OCI-LY1 (cell line): ENCODE measurements around the gene PPM1E.

Experiments
- H2AFZ ChIP-seq: fragments of 200-600 bp; sonication (generic), shearing (Covaris generic); 2 replicates; pipeline ENCODE4 v1.6.0; 2014; ENCODE audit warnings: antibody characterized with exemption, mild to moderate bottlenecking, low read length
- H3F3A ChIP-seq: fragments of 200-600 bp; sonication (generic), shearing (Covaris generic); 2 replicates; pipeline ENCODE4 v1.6.0; 2014; ENCODE audit warnings: mild to moderate bottlenecking, antibody characterized with exemption, low read length, moderate library complexity; ENCODE audit not compliant: insufficient read depth
- H3K27ac ChIP-seq: fragments of 200-600 bp; sonication (generic); 2 replicates; pipeline ENCODE4 v1.5.1; 2014; ENCODE audit warnings: low read length, mixed run types, mild to moderate bottlenecking, low read depth; ENCODE audit not compliant: poor library complexity, severe bottlenecking
- H3K27me3 ChIP-seq: fragments of 200-600 bp; sonication (generic); 2 replicates; pipeline ENCODE4 v1.6.0; 2014; ENCODE audit warnings: antibody characterized with exemption, mild to moderate bottlenecking, low read length, moderate library complexity; ENCODE audit not compliant: insufficient read depth
- H3K36me3 ChIP-seq: fragments of 200-600 bp; sonication (generic); 2 replicates; pipeline ENCODE4 v1.6.1; 2014; ENCODE audit warnings: mild to moderate bottlenecking, antibody characterized with exemption, low read length, moderate library complexity, mixed read lengths; ENCODE audit not compliant: insufficient read depth
- H3K4me1 ChIP-seq: fragments of 200-600 bp; sonication (generic); 2 replicates; pipeline ENCODE4 v1.5.1; 2014; ENCODE audit warnings: mild to moderate bottlenecking, low read length, moderate library complexity; ENCODE audit not compliant: insufficient read depth, severe bottlenecking
- H3K4me2 ChIP-seq: fragments of 200-600 bp; sonication (generic), shearing (Covaris generic); 2 replicates; pipeline ENCODE4 v1.6.1; 2014; ENCODE audit warnings: low read length
- H3K4me3 ChIP-seq: fragments of 200-600 bp; sonication (generic); 2 replicates; pipeline ENCODE4 v1.5.1; 2014; ENCODE audit warnings: low read length, low read depth, mild to moderate bottlenecking, mixed read lengths; ENCODE audit not compliant: poor library complexity, severe bottlenecking
- H3K79me2 ChIP-seq: fragments of 200-600 bp; shearing (Covaris generic); 2 replicates; pipeline ENCODE4 v1.6.1; 2016; ENCODE audit warnings: mixed run types, low read length, mixed read lengths; ENCODE audit not compliant: insufficient read depth
- H3K9ac ChIP-seq: fragments of 200-600 bp; sonication (generic), shearing (Covaris generic); 2 replicates; pipeline ENCODE4 v1.6.1; 2014; ENCODE audit warnings: mild to moderate bottlenecking, low read length, mixed read lengths
- H3K9me2 ChIP-seq: fragments of 200-600 bp; sonication (generic), shearing (Covaris generic); 2 replicates; pipeline ENCODE4 v1.6.1; 2014; ENCODE audit warnings: low read depth, mild to moderate bottlenecking, low read length, mixed read lengths
- H3K9me3 ChIP-seq: fragments of 200-600 bp; shearing (Covaris generic); 2 replicates; pipeline ENCODE4 v1.6.1; 2014; ENCODE audit warnings: low read length, mixed read lengths
- H4K20me1 ChIP-seq: fragments of 200-600 bp; sonication (generic), shearing (Covaris generic); 2 replicates; pipeline ENCODE4 v1.6.0; 2016; ENCODE audit warnings: mild to moderate bottlenecking, low read length; ENCODE audit not compliant: insufficient read depth
- EZH2 ChIP-seq: fragments of 200-600 bp; sonication (generic), shearing (Covaris generic); IDR thresholded peaks from 2 replicates; pipeline ENCODE4 v1.8.0; 2017; ENCODE audit warnings: borderline replicate concordance, mixed run types, mild to moderate bottlenecking, antibody characterized with exemption, low read length, moderate library complexity, mixed read lengths
- TF ChIP-seq, protein P1 (sequence below): fragments of 200-600 bp; sonication (generic), shearing (Covaris generic); IDR thresholded peaks from 2 replicates; pipeline ENCODE4 v1.5.1; 2017; ENCODE audit warnings: mild to moderate bottlenecking, antibody characterized with exemption, low read length, moderate library complexity, mixed read lengths

Gene PPM1E

DNA sequence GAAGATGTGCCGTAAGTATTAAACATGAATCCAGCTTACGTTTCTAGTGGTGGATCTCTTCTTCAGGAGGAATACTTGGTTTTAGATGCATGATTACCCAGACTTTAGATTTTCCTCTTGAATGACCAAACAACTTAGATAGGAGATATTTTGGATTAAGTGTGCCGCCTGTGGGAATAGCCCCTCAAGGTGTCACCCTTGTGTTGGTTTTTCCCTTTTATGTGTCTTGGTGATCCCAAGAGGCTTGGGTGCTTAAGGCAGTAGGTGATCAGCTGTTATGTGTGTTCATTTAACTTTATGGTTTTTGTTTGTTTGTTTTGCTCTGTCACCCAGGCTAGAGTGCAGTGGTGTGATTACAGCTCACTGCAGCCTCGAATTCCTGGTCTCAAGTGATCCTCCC, 115.1 kb downstream of the PPM1E start:
- no peaks in the 10 kb centered on the region for H3K9me3 ChIP-seq
- H2AFZ ChIP-seq: no peak overlapping the region
- H3K27me3 ChIP-seq: no peaks in the 10 kb centered on the region
- H3K79me2 ChIP-seq: no peaks in the 10 kb centered on the region
- no peak for TF ChIP-seq EZH2
- TF ChIP-seq, protein P1, sequence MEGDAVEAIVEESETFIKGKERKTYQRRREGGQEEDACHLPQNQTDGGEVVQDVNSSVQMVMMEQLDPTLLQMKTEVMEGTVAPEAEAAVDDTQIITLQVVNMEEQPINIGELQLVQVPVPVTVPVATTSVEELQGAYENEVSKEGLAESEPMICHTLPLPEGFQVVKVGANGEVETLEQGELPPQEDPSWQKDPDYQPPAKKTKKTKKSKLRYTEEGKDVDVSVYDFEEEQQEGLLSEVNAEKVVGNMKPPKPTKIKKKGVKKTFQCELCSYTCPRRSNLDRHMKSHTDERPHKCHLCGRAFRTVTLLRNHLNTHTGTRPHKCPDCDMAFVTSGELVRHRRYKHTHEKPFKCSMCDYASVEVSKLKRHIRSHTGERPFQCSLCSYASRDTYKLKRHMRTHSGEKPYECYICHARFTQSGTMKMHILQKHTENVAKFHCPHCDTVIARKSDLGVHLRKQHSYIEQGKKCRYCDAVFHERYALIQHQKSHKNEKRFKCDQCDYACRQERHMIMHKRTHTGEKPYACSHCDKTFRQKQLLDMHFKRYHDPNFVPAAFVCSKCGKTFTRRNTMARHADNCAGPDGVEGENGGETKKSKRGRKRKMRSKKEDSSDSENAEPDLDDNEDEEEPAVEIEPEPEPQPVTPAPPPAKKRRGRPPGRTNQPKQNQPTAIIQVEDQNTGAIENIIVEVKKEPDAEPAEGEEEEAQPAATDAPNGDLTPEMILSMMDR: no peak
- H3K4me3 ChIP-seq: no peak overlapping the region
- no peaks in the 10 kb centered on the region for H3K36me3 ChIP-seq
- H3K9ac ChIP-seq: no peak overlapping the region
- H3K9me2 ChIP-seq: no peaks in the 10 kb centered on the region
- H4K20me1 ChIP-seq: no peaks in the 10 kb centered on the region
- H3K4me1 ChIP-seq: no peaks in the 10 kb centered on the region
- no peaks in the 10 kb centered on the region for H3F3A ChIP-seq
- no peak overlapping the region for H3K27ac ChIP-seq
- H3K4me2 ChIP-seq: no peak overlapping the region

DNA sequence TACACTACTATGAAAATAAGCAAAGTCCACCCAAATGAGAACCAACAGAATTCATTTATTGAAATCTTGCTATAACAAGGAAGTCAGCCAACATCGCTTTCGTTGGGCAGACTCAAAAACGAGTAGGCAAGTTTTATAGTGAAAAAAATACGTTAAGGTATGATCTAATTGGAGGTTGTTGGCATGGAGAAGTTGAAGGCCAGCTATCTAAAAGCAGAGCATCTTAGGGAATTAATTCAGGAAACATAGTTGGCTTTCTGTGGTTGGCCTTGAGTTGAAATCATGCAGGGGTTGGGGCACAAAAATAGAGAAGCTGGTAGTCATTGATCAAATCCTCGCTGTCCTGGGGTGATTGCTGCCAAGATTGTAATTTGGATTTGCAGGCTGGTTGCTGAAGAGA, 118.3 kb downstream of the PPM1E start:
- Histone ChIP-seq H3K9ac (no peak overlapping the region), H4K20me1 (no peaks in the 10 kb centered on the region), H3K4me3 (no peak overlapping the region), H3K27me3 (no peaks in the 10 kb centered on the region), H2AFZ (no peak overlapping the region), H3F3A (no peaks in the 10 kb centered on the region), H3K4me1 (no peaks in the 10 kb centered on the region), H3K9me3 (no peaks in the 10 kb centered on the region), H3K9me2 (no peaks in the 10 kb centered on the region), H3K27ac (no peak overlapping the region), H3K36me3 (no peaks in the 10 kb centered on the region), H3K79me2 (no peaks in the 10 kb centered on the region), H3K4me2 (no peak overlapping the region)
- TF ChIP-seq, protein P1: no peak
- no peak for TF ChIP-seq EZH2

DNA sequence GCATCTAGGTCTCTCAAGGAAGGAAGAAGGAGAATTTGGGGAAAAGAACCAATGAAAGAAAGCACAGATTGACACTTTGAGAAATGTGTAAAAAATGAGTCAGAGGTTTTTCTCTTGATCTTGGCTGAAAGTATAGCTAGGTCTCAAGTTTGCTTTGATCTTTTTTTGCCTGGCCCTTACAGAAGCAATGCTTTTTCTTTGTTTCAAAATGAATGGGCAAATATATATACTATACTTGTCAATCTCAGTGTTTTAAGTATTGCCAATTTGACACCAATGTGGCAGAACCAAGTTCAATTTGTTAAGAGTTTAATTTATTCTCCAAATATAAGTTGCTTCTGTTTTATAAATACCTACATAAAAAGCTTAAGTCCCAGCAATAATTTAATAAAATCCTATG, 119.6 kb downstream of the PPM1E start:
- no peaks in the 10 kb centered on the region for H3F3A ChIP-seq
- no peaks in the 10 kb centered on the region for H3K36me3 ChIP-seq
- H3K27ac ChIP-seq: no peak overlapping the region
- H4K20me1 ChIP-seq: no peaks in the 10 kb centered on the region
- no peak overlapping the region for H3K4me2 ChIP-seq
- TF ChIP-seq, protein P1: no peak
- no peak for TF ChIP-seq EZH2
- H3K27me3 ChIP-seq: no peaks in the 10 kb centered on the region
- H3K9me3 ChIP-seq: no peaks in the 10 kb centered on the region
- no peaks in the 10 kb centered on the region for H3K79me2 ChIP-seq
- H3K9me2 ChIP-seq: no peaks in the 10 kb centered on the region
- H3K9ac ChIP-seq: no peak overlapping the region
- no peak overlapping the region for H3K4me3 ChIP-seq
- H2AFZ ChIP-seq: no peak overlapping the region
- no peaks in the 10 kb centered on the region for H3K4me1 ChIP-seq
